Erythroblast (primary cell): ENCODE measurements around the gene LPAR5.

Experiments
- GATA1 ChIP-seq: IDR thresholded peaks from 2 replicates; pipeline ENCODE4 v1.6.1; 2011; ENCODE audit warnings: low read depth, mild to moderate bottlenecking, control low read depth, low read length, moderate library complexity
- POLR2A ChIP-seq: IDR thresholded peaks from 2 replicates; pipeline ENCODE4 v1.6.1; 2011; ENCODE audit warnings: mild to moderate bottlenecking, low read length

- TF ChIP-seq POLR2A, result no peak
- no peak for TF ChIP-seq GATA1
Measured at GRCh38 chr12:6573001-6573400, 62.8 kb downstream of the LPAR5 start.
